Measurements from ENCODE around the gene PITPNM3.

Gene PITPNM3

DNA sequence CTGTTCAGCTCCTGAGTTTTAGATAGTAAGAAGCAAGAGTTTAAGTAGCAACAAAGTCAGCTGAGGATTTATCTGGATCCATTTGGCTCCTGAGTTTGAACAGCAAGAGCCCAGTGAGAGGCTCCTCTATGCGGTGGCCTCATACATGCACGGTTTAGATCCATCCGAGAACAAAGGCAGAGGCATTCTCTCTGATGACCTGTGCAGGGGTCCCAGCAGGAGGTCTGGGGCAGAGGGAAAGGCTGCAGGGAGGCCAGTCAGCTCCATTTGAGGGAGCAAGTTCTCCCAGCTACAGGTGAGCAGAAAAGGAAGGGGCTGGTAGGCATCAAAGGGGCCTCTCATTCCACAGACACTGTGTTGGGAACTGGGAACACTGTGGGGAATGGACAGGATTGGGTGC, 16.5 kb downstream of the PITPNM3 start:
- Histone ChIP-seq H3K9me3 (ENCODE audit: insufficient read depth, low read depth, low read length) (peaks cover 6% of the 10 kb centered on the region; the same call in 1 of the 2 replicates), H3K4me1 (ENCODE audit: insufficient read depth, low read length, poor library complexity, severe bottlenecking) (no peaks in the 10 kb centered on the region), H4K20me1 (ENCODE audit: insufficient read depth, low read length, poor library complexity, severe bottlenecking) (no peaks in the 10 kb centered on the region), H3K9ac (ENCODE audit: low read depth, low read length, poor library complexity, severe bottlenecking) (no peak overlapping the region), H3K79me2 (ENCODE audit: insufficient read depth, low read length) (no peaks in the 10 kb centered on the region), H3K4me3 (ENCODE audit: low read length, poor library complexity, severe bottlenecking) (no peak overlapping the region), H2AFZ (ENCODE audit: low read length) (no peak overlapping the region), H3K36me3 (ENCODE audit: insufficient read depth, low read length) (no peaks in the 10 kb centered on the region), H3K27me3 (ENCODE audit: insufficient read depth, low read length, poor library complexity, severe bottlenecking) (no peaks in the 10 kb centered on the region), H3K9me2 (replicated peaks; ENCODE audit: low read depth, low read length) (no peaks in the 10 kb centered on the region), H3K4me2 (ENCODE audit: low read depth, low read length, poor library complexity, severe bottlenecking) (no peak overlapping the region), H3F3A (ENCODE audit: low read depth) (no peaks in the 10 kb centered on the region)
- TF ChIP-seq EZH2phosphoT487 (IDR thresholded peaks at IDR 0.05; ENCODE audit: borderline replicate concordance), result no peak
- TF ChIP-seq, protein P1, sequence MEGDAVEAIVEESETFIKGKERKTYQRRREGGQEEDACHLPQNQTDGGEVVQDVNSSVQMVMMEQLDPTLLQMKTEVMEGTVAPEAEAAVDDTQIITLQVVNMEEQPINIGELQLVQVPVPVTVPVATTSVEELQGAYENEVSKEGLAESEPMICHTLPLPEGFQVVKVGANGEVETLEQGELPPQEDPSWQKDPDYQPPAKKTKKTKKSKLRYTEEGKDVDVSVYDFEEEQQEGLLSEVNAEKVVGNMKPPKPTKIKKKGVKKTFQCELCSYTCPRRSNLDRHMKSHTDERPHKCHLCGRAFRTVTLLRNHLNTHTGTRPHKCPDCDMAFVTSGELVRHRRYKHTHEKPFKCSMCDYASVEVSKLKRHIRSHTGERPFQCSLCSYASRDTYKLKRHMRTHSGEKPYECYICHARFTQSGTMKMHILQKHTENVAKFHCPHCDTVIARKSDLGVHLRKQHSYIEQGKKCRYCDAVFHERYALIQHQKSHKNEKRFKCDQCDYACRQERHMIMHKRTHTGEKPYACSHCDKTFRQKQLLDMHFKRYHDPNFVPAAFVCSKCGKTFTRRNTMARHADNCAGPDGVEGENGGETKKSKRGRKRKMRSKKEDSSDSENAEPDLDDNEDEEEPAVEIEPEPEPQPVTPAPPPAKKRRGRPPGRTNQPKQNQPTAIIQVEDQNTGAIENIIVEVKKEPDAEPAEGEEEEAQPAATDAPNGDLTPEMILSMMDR (conservative IDR thresholded peaks at IDR 0.05; ENCODE audit: low read length), result no peak

DNA sequence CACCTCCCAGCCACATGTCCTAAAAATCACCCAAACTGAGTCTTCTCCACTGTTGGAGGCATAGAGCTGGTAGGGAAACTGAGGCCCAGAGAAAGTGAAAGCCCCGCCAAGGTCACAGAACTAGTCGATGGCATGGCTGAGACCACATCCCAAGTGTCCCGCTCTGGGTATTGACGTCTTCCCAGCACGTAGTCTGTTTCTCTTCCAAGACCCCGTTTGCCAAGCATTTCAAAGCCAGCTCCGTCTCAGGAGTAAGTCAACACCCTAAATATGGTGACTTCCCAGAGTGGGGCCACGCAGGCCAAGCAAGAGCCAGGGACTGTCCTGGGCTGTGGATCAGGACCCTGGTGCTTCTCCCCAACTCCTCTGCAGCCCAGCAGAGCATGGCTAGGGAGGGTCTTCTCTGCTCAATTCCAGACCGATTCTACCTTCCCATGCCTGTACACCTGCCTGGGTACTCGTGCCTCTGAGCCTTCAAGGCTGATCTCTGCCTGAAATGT, 19.7 kb downstream of the PITPNM3 start:
- H3K4me2 ChIP-seq (ENCODE audit: low read depth, low read length, poor library complexity, severe bottlenecking), result no peak overlapping the region
- no peak overlapping the region for H2AFZ ChIP-seq (ENCODE audit: low read length)
- H3K79me2 ChIP-seq (ENCODE audit: insufficient read depth, low read length), result no peaks in the 10 kb centered on the region
- no peaks in the 10 kb centered on the region for H3K9me2 ChIP-seq (replicated peaks; ENCODE audit: low read depth, low read length)
- H3K9ac ChIP-seq (ENCODE audit: low read depth, low read length, poor library complexity, severe bottlenecking), result no peak overlapping the region
- H3K4me3 ChIP-seq (ENCODE audit: low read length, poor library complexity, severe bottlenecking), result no peak overlapping the region
- H3K9me3 ChIP-seq (ENCODE audit: insufficient read depth, low read depth, low read length), result peaks cover 6% of the 10 kb centered on the region; the same call in 1 of the 2 replicates
- H3K27me3 ChIP-seq (ENCODE audit: insufficient read depth, low read length, poor library complexity, severe bottlenecking), result no peaks in the 10 kb centered on the region
- no peaks in the 10 kb centered on the region for H3F3A ChIP-seq (ENCODE audit: low read depth)
- no peak for TF ChIP-seq EZH2phosphoT487 (IDR thresholded peaks at IDR 0.05; ENCODE audit: borderline replicate concordance)
- TF ChIP-seq, protein P1 (conservative IDR thresholded peaks at IDR 0.05; ENCODE audit: low read length), result no peak
- no peaks in the 10 kb centered on the region for H3K4me1 ChIP-seq (ENCODE audit: insufficient read depth, low read length, poor library complexity, severe bottlenecking)
- no peaks in the 10 kb centered on the region for H4K20me1 ChIP-seq (ENCODE audit: insufficient read depth, low read length, poor library complexity, severe bottlenecking)
- H3K36me3 ChIP-seq (ENCODE audit: insufficient read depth, low read length), result no peaks in the 10 kb centered on the region

DNA sequence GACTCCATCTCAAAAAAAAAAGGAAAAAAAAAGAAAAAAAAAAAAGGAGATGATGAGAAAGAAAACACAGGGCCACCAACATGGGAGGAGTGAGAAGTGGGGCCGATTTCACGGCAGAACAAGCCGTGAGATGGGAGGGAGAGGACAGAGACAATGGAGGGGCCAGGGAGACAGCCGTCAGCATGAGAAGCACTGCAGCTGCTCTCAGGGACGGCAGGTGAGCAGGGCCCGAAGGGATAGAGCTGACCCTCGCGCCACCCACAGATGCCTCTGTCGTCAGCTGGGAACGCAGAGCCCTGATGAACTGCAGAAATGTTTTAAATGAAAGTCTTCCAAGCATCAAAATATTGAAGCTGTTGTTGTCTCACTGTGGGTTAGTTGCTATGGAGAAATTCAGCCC, 20.3 kb downstream of the PITPNM3 start:
- Histone ChIP-seq H3K9ac (ENCODE audit: low read depth, low read length, poor library complexity, severe bottlenecking) (no peak overlapping the region), H4K20me1 (ENCODE audit: insufficient read depth, low read length, poor library complexity, severe bottlenecking) (no peaks in the 10 kb centered on the region), H3K9me2 (replicated peaks; ENCODE audit: low read depth, low read length) (no peaks in the 10 kb centered on the region), H3K36me3 (ENCODE audit: insufficient read depth, low read length) (no peaks in the 10 kb centered on the region), H3F3A (ENCODE audit: low read depth) (no peaks in the 10 kb centered on the region), H3K4me2 (ENCODE audit: low read depth, low read length, poor library complexity, severe bottlenecking) (no peak overlapping the region), H3K4me1 (ENCODE audit: insufficient read depth, low read length, poor library complexity, severe bottlenecking) (no peaks in the 10 kb centered on the region), H3K4me3 (ENCODE audit: low read length, poor library complexity, severe bottlenecking) (no peak overlapping the region), H3K9me3 (ENCODE audit: insufficient read depth, low read depth, low read length) (peaks cover 6% of the 10 kb centered on the region; the same call in 1 of the 2 replicates), H3K27me3 (ENCODE audit: insufficient read depth, low read length, poor library complexity, severe bottlenecking) (no peaks in the 10 kb centered on the region), H2AFZ (ENCODE audit: low read length) (no peak overlapping the region), H3K79me2 (ENCODE audit: insufficient read depth, low read length) (no peaks in the 10 kb centered on the region)
- TF ChIP-seq, protein P1 (conservative IDR thresholded peaks at IDR 0.05; ENCODE audit: low read length), result no peak
- no peak for TF ChIP-seq EZH2phosphoT487 (IDR thresholded peaks at IDR 0.05; ENCODE audit: borderline replicate concordance)

All from Loucy (cell line).